Keratinocyte (primary cell): ENCODE results near the gene MTFMT. TPM values are rescaled to one million over a fixed set of nuclear protein-coding genes. Genes with fewer than 3 reads are reported as not detected.

Experiments used
- DNase-seq: peaks from one replicate; pipeline ENCODE4 v3.0.0-alpha.2; 2011; ENCODE audit warnings: low read depth, missing footprints, low spot score
- FAIRE-seq: peaks from 2 replicates; lab custom pipeline; 2011; peaks lifted over from hg19 to GRCh38; lab: Jason Lieb, UNC
- H2AFZ ChIP-seq: 2 replicates; pipeline ENCODE4 v1.6.0; 2012; ENCODE audit warnings: low read length, control low read depth, inconsistent platforms; ENCODE audit not compliant: control insufficient read depth
- H3K27ac ChIP-seq: 2 replicates; pipeline ENCODE4 v1.5.1; 2011; ENCODE audit warnings: low read length; ENCODE audit not compliant: control insufficient read depth, insufficient read depth
- H3K27me3 ChIP-seq: 3 replicates; pipeline ENCODE4 v1.6.0; 2011; ENCODE audit warnings: low read length; ENCODE audit not compliant: control insufficient read depth, insufficient read depth; ENCODE audit errors: extremely low read depth
- H3K36me3 ChIP-seq, 2 experiments: 2 replicates in 1 of 2; 3 replicates in 1 of 2; pipeline ENCODE4 v1.5.1; 2011; ENCODE audit warnings: low read length in 2 of 2, mild to moderate bottlenecking in 1 of 2; ENCODE audit not compliant: control insufficient read depth in 2 of 2, insufficient read depth in 2 of 2; ENCODE audit errors: extremely low read depth in 1 of 2
- H3K4me1 ChIP-seq: 3 replicates; pipeline ENCODE4 v1.5.1; 2011; ENCODE audit warnings: low read length; ENCODE audit not compliant: control insufficient read depth, insufficient read depth; ENCODE audit errors: extremely low read depth
- H3K4me2 ChIP-seq: 3 replicates; pipeline ENCODE4 v1.6.0; 2011; ENCODE audit warnings: low read depth, low read length; ENCODE audit not compliant: control insufficient read depth, insufficient read depth; ENCODE audit errors: extremely low read depth
- H3K4me3 ChIP-seq, 3 experiments: fragments of 200-600 bp in 1 of 3; sonication (generic) in 1 of 3; 2 replicates in 2 of 3; 3 replicates in 1 of 3; pipeline ENCODE4 v1.5.1; 2011 to 2016; ENCODE audit warnings: low read length in 3 of 3, mild to moderate bottlenecking in 3 of 3, control low read depth in 2 of 3, inconsistent platforms in 1 of 3, low read depth in 1 of 3, mixed read lengths in 1 of 3, mixed run types in 1 of 3, moderate library complexity in 1 of 3; ENCODE audit not compliant: control insufficient read depth in 2 of 3, insufficient read depth in 2 of 3; ENCODE audit errors: extremely low read depth in 1 of 3
- H3K79me2 ChIP-seq: 2 replicates; pipeline ENCODE4 v1.6.0; 2012; ENCODE audit warnings: low read length; ENCODE audit not compliant: control insufficient read depth, insufficient read depth
- H3K9ac ChIP-seq: 3 replicates; pipeline ENCODE4 v1.6.0; 2011; ENCODE audit warnings: low read length; ENCODE audit not compliant: control insufficient read depth, insufficient read depth; ENCODE audit errors: extremely low read depth
- H3K9me1 ChIP-seq: 3 replicates; pipeline ENCODE4 v1.6.0; 2011; ENCODE audit warnings: low read length; ENCODE audit not compliant: control insufficient read depth, insufficient read depth; ENCODE audit errors: extremely low read depth
- H3K9me3 ChIP-seq: 2 replicates; pipeline ENCODE4 v1.5.1; 2012; ENCODE audit warnings: low read depth, low read length; ENCODE audit not compliant: control insufficient read depth
- H4K20me1 ChIP-seq: 3 replicates; pipeline ENCODE4 v1.6.0; 2011; ENCODE audit warnings: low read length; ENCODE audit not compliant: control insufficient read depth, insufficient read depth; ENCODE audit errors: extremely low read depth
- EZH2 ChIP-seq: IDR thresholded peaks from one replicate; pipeline ENCODE4 v1.6.1; 2012; ENCODE audit warnings: inconsistent platforms, mild to moderate bottlenecking, low read length, moderate library complexity
- dilution Hi-C: fragments of 300-500 bp; cut with MboI; formaldehyde crosslinking; loops from one replicate; pipeline ENCODE4 v1.7.0; 2020; ENCODE audit warnings: low sequenced_read_pairs; ENCODE audit not compliant: extremely low pct_ligation_motif_present
- polyA plus RNA-seq, 5 experiments: library from polyadenylated mRNA; depleted of rRNA in 3 of 5; stranded (reverse) in 3 of 5; stranded (forward) in 1 of 5; unstranded in 1 of 5; fragments of >200 nt; gene quantifications; 1 replicate in 1 of 5; 2 replicates in 3 of 5; 3 replicates in 1 of 5; pipeline versions ENCODE4 v1.2.1 to v1.2.3, GENCODE V29; 2011 to 2012; ENCODE audit warnings: missing spikeins in 2 of 5, low read depth in 1 of 5, low replicate concordance in 1 of 5
- TF ChIP-seq, protein P1 (sequence below), 3 experiments: IDR thresholded peaks in 1 of 3; conservative IDR thresholded peaks in 1 of 3; optimal IDR thresholded peaks in 1 of 3; 2 replicates in 2 of 3; 3 replicates in 1 of 3; pipeline versions ENCODE3 to v1.5.1; 2011; ENCODE audit warnings: low read length in 3 of 3, mild to moderate bottlenecking in 3 of 3, moderate library complexity in 2 of 3, control low read depth in 1 of 3, inconsistent platforms in 1 of 3; ENCODE audit not compliant: insufficient read depth in 2 of 3; ENCODE audit errors: extremely low read depth in 1 of 3

The MTFMT gene
- polyA plus RNA-seq, 1 donor (not counting 4 experiments of a cell fraction or from before 2014, with no cell fraction given), result 21.0 TPM

DNA sequence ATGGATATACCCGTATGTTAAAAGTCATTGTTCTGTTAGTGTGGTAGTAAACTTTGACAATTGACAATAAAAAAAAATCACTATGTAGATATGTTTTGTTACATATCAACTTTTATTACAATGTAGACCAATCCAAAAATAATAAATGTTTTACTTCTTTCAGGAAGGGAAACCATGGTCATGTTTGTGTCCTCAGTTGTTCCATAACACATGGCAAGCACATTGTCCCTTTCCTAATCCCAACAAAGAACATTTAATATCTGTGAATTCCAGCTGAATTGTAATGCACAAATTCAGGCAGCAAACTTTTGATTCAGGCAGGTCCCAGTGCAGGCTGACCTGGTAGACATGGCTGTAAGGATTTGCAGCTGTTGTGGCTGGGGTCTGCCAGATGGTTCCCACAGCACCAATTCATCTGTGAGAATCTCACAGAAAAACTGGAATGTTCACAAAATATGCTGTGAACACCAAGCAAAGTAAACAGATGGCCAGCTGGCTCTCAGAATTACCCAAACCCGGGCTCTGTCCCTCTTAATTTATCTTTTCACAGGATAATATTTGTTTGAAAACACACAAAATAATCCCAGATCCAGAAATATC is 37.8 kb downstream of the MTFMT start:
- Histone ChIP-seq H3K27me3 (no peaks in the 10 kb centered on the region), H3K27ac (no peak overlapping the region), H3K4me2 (no peak overlapping the region), H3K9ac (no peak overlapping the region), H3K36me3 (no peaks in the 10 kb centered on the region), H3K79me2 (peaks cover 20% of the 10 kb centered on the region), H3K4me1 (peaks cover 17% of the 10 kb centered on the region), H3K9me1 (no peaks in the 10 kb centered on the region), H2AFZ (no peak overlapping the region), H3K4me3 (no peak overlapping the region), H3K9me3 (no peaks in the 10 kb centered on the region), H4K20me1 (no peaks in the 10 kb centered on the region)
- dilution Hi-C loops, result no loop called here
- DNase-seq (no peak), FAIRE-seq (no peak)
- TF ChIP-seq EZH2, result no peak
- TF ChIP-seq, protein P1, sequence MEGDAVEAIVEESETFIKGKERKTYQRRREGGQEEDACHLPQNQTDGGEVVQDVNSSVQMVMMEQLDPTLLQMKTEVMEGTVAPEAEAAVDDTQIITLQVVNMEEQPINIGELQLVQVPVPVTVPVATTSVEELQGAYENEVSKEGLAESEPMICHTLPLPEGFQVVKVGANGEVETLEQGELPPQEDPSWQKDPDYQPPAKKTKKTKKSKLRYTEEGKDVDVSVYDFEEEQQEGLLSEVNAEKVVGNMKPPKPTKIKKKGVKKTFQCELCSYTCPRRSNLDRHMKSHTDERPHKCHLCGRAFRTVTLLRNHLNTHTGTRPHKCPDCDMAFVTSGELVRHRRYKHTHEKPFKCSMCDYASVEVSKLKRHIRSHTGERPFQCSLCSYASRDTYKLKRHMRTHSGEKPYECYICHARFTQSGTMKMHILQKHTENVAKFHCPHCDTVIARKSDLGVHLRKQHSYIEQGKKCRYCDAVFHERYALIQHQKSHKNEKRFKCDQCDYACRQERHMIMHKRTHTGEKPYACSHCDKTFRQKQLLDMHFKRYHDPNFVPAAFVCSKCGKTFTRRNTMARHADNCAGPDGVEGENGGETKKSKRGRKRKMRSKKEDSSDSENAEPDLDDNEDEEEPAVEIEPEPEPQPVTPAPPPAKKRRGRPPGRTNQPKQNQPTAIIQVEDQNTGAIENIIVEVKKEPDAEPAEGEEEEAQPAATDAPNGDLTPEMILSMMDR (optimal IDR thresholded peaks at IDR 0.05 in 1 of 3, IDR thresholded peaks at IDR 0.05 in 1 of 3, conservative IDR thresholded peaks at IDR 0.05 in 1 of 3; ENCODE audit: extremely low read depth in 1 of 3, insufficient read depth in 2 of 3, low read length in 3 of 3), result no peak

GRCh38 chr15:64990168-64990470 is 39.3 kb downstream of the MTFMT start:
- no peaks in the 10 kb centered on the region for H3K9me3 ChIP-seq
- H3K27ac ChIP-seq, result peak overlapping the region; percentile 87
- H3K4me3 ChIP-seq, result peak overlapping the region; percentile 92 to 97 (median 94)
- H3K4me1 ChIP-seq, result peaks cover 17% of the 10 kb centered on the region
- TF ChIP-seq EZH2, result no peak
- TF ChIP-seq, protein P1 (optimal IDR thresholded peaks at IDR 0.05 in 1 of 3, IDR thresholded peaks at IDR 0.05 in 1 of 3, conservative IDR thresholded peaks at IDR 0.05 in 1 of 3; ENCODE audit: extremely low read depth in 1 of 3, insufficient read depth in 2 of 3, low read length in 3 of 3), result no peak
- peaks cover 0 to 1% of the 10 kb centered on the region in 2 experiments for H3K36me3 ChIP-seq
- H3K9me1 ChIP-seq, result no peaks in the 10 kb centered on the region
- H3K79me2 ChIP-seq, result peaks cover 21% of the 10 kb centered on the region
- H3K9ac ChIP-seq, result peak overlapping the region; percentile 98
- H3K4me2 ChIP-seq, result peak overlapping the region; percentile 98
- no peaks in the 10 kb centered on the region for H3K27me3 ChIP-seq
- no peaks in the 10 kb centered on the region for H4K20me1 ChIP-seq
- peak overlapping the region; percentile 98 for H2AFZ ChIP-seq
- no peak for DNase-seq
- FAIRE-seq, result no peak
- dilution Hi-C loops, result no loop called here
